SU-DHL-6 (cell line): Measurements from ENCODE around the gene RELCH.

Experiments
- H2AFZ ChIP-seq: fragments of 200-600 bp; sonication (generic); 2 replicates; pipeline ENCODE4 v1.6.1; 2014; ENCODE audit warnings: low read depth, mild to moderate bottlenecking, moderate library complexity, mixed read lengths, antibody characterized with exemption, low read length; ENCODE audit not compliant: severe bottlenecking
- H3F3A ChIP-seq: fragments of 200-600 bp; shearing (Covaris generic); 2 replicates; pipeline ENCODE4 v1.6.0; 2016; ENCODE audit warnings: antibody characterized with exemption, mild to moderate bottlenecking; ENCODE audit not compliant: insufficient read depth
- H3K27ac ChIP-seq: fragments of 200-600 bp; sonication (generic); 2 replicates; pipeline ENCODE4 v1.5.1; 2016; ENCODE audit warnings: low read depth, mild to moderate bottlenecking, low read length, moderate library complexity, mixed read lengths
- H3K27me3 ChIP-seq: fragments of 200-600 bp; sonication (generic), shearing (Covaris generic); 2 replicates; pipeline ENCODE4 v1.6.0; 2014; ENCODE audit warnings: mild to moderate bottlenecking, low read length
- H3K36me3 ChIP-seq: fragments of 200-600 bp; sonication (generic); 2 replicates; pipeline ENCODE4 v1.6.1; 2014; ENCODE audit warnings: mild to moderate bottlenecking, low read length, mixed read lengths
- H3K4me2 ChIP-seq: fragments of 300-600, 200-600 bp; shearing (Covaris generic), sonication (generic); 2 replicates; pipeline ENCODE4 v1.6.0; 2014; ENCODE audit warnings: low read length, low read depth, mild to moderate bottlenecking; ENCODE audit not compliant: poor library complexity, severe bottlenecking
- H3K4me3 ChIP-seq: fragments of 200-600 bp; sonication (generic); 2 replicates; pipeline ENCODE4 v1.5.1; 2014; ENCODE audit warnings: antibody characterized with exemption, low read length, mild to moderate bottlenecking, mixed read lengths; ENCODE audit not compliant: insufficient read depth, poor library complexity, severe bottlenecking
- H3K79me2 ChIP-seq: fragments of 200-600 bp; sonication (generic); 2 replicates; pipeline ENCODE4 v1.6.1; 2014; ENCODE audit warnings: mild to moderate bottlenecking, low read length, moderate library complexity; ENCODE audit not compliant: insufficient read depth
- H3K9ac ChIP-seq: fragments of 200-600 bp; sonication (generic); 2 replicates; pipeline ENCODE4 v1.7.0; 2014; ENCODE audit warnings: mild to moderate bottlenecking, low read length
- H3K9me2 ChIP-seq: fragments of 200-600 bp; sonication (generic); replicated peaks from 2 replicates; pipeline ENCODE4 v1.6.1; 2014; ENCODE audit warnings: low read length; ENCODE audit not compliant: insufficient read depth
- H3K9me3 ChIP-seq: fragments of 200-600 bp; sonication (generic); 2 replicates; pipeline ENCODE4 v1.6.1; 2014; ENCODE audit warnings: low read length, mixed read lengths; ENCODE audit not compliant: insufficient read depth
- H4K20me1 ChIP-seq: fragments of 200-600 bp; sonication (generic); 2 replicates; pipeline ENCODE4 v1.6.1; 2014; ENCODE audit warnings: low read depth, mild to moderate bottlenecking, antibody characterized with exemption, low read length, moderate library complexity, mixed read lengths
- EZH2phosphoT487 ChIP-seq: fragments of 200-600 bp; sonication (generic), shearing (Covaris generic); conservative IDR thresholded peaks from 2 replicates; pipeline ENCODE4 v1.6.1; 2018; ENCODE audit warnings: mild to moderate bottlenecking, antibody characterized with exemption, low read length, moderate library complexity, mixed read lengths
- TF ChIP-seq, protein P1 (sequence below): fragments of 200-600 bp; sonication (generic); IDR thresholded peaks from one replicate; pipeline ENCODE4 v1.5.1; 2017; ENCODE audit warnings: antibody characterized with exemption, mild to moderate bottlenecking, low read length, moderate library complexity; ENCODE audit not compliant: insufficient read depth, poor library complexity, severe bottlenecking

The RELCH gene

DNA sequence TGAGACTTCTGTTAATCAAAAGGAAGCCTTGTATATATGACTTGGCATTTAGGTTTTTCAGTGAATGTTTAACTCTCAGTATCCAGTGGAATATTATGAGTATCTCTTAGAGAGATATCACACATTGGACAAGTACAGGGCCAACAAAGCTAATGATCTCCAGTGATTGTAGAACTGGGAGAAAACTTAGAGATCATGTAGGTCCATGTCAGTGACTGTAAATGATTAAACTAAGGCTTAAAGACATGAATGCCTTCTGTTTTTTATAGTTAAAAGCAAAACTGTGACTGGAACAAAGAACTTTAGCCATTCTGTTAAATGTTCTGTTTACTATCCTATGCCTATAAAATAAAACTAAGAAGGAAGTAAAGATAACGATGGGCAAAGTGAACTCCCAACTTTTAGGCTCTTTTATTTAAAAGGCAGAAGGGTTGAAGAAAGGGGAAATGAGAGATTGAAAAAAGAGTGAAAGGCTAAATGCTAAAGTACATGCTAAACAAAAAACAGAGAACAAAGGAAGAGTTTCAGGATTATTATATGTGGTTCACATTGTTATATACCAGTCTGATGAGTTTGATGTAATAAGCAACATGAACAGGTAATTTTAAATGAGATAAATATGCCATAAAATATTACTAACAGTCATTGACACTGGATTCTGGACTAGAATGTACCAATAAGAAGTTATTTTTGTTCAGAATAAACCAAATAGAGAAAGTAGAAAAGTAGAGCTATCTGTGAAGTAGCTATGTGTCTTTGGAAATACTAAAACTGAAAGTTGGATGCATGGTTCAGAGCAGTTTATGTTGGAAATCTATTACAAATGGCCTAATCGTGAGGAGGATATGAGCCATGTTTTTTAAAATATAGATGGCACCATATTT is 101.0 kb downstream of the RELCH start:
- no peak overlapping the region for H3K27ac ChIP-seq
- no peaks in the 10 kb centered on the region for H4K20me1 ChIP-seq
- H3F3A ChIP-seq, result peaks cover 11% of the 10 kb centered on the region; the same call in 1 of the 2 replicates
- H3K9me2 ChIP-seq, result no peaks in the 10 kb centered on the region
- no peaks in the 10 kb centered on the region for H3K79me2 ChIP-seq
- no peak overlapping the region for H2AFZ ChIP-seq
- peaks cover 66% of the 10 kb centered on the region for H3K36me3 ChIP-seq
- H3K4me2 ChIP-seq, result no peak overlapping the region
- no peaks in the 10 kb centered on the region for H3K27me3 ChIP-seq
- H3K4me3 ChIP-seq, result no peak overlapping the region
- no peaks in the 10 kb centered on the region for H3K9me3 ChIP-seq
- H3K9ac ChIP-seq, result no peak overlapping the region
- TF ChIP-seq, protein P1, sequence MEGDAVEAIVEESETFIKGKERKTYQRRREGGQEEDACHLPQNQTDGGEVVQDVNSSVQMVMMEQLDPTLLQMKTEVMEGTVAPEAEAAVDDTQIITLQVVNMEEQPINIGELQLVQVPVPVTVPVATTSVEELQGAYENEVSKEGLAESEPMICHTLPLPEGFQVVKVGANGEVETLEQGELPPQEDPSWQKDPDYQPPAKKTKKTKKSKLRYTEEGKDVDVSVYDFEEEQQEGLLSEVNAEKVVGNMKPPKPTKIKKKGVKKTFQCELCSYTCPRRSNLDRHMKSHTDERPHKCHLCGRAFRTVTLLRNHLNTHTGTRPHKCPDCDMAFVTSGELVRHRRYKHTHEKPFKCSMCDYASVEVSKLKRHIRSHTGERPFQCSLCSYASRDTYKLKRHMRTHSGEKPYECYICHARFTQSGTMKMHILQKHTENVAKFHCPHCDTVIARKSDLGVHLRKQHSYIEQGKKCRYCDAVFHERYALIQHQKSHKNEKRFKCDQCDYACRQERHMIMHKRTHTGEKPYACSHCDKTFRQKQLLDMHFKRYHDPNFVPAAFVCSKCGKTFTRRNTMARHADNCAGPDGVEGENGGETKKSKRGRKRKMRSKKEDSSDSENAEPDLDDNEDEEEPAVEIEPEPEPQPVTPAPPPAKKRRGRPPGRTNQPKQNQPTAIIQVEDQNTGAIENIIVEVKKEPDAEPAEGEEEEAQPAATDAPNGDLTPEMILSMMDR, result no peak
- TF ChIP-seq EZH2phosphoT487, result no peak

DNA sequence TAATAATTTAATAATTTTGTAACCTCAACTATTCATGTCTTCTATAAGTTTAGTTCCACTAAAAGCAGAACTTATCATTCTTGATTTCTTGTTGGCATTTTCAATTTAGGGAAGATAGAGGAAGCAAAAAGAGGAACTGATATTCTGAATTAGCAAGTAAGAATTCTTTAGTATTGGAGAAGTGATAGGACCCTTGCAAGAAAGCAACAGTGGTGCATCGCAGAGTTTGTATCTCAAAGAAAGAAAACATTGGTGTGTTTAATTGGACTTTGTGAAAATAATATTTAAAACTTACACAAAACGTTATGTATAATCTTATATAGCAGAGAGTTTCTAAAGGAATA is 101.6 kb downstream of the RELCH start:
- no peak overlapping the region for H2AFZ ChIP-seq
- H3K79me2 ChIP-seq, result no peaks in the 10 kb centered on the region
- no peaks in the 10 kb centered on the region for H3K27me3 ChIP-seq
- peaks cover 65% of the 10 kb centered on the region for H3K36me3 ChIP-seq
- H3K9me2 ChIP-seq, result no peaks in the 10 kb centered on the region
- no peak overlapping the region for H3K27ac ChIP-seq
- no peaks in the 10 kb centered on the region for H4K20me1 ChIP-seq
- no peak overlapping the region for H3K4me2 ChIP-seq
- no peak overlapping the region for H3K9ac ChIP-seq
- no peak for TF ChIP-seq EZH2phosphoT487
- TF ChIP-seq, protein P1, result no peak
- H3F3A ChIP-seq, result peaks cover 11% of the 10 kb centered on the region; the same call in 1 of the 2 replicates
- no peaks in the 10 kb centered on the region for H3K9me3 ChIP-seq
- H3K4me3 ChIP-seq, result no peak overlapping the region

DNA sequence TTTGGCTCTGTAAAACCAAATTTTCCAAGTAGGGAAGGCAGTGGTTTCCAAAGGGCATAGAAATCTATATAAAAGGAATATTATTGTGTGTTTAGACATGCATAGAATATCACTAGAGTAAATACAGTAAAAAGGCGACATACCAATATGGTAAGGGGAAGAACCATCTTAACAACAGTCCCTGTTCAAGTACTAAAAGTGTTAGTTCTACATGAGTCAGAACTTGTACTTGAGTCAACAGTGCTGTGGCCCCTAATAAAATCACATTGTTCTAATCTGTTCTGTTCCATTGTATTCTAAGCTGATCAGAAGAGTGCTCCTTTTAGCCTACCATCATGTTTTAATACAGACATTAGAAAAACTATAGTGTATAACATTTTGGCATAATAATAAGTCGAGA is 102.0 kb downstream of the RELCH start:
- Histone ChIP-seq H3K27me3 (no peaks in the 10 kb centered on the region), H3F3A (peaks cover 11% of the 10 kb centered on the region; the same call in 1 of the 2 replicates), H3K79me2 (no peaks in the 10 kb centered on the region), H3K9me3 (no peaks in the 10 kb centered on the region), H4K20me1 (no peaks in the 10 kb centered on the region), H3K9ac (no peak overlapping the region), H3K4me3 (no peak overlapping the region), H2AFZ (no peak overlapping the region), H3K4me2 (no peak overlapping the region), H3K36me3 (peaks cover 65% of the 10 kb centered on the region), H3K27ac (no peak overlapping the region), H3K9me2 (no peaks in the 10 kb centered on the region)
- no peak for TF ChIP-seq EZH2phosphoT487
- TF ChIP-seq, protein P1, result no peak
